GM19193 (cell line): ENCODE results near the gene ACAA2.

ENCODE experiments used
- POLR2A ChIP-seq: IDR thresholded peaks from 4 replicates; pipeline ENCODE4 v1.6.1; 2011; ENCODE audit not compliant: insufficient read depth, insufficient read length; ENCODE audit errors: extremely low read depth

Gene ACAA2

GRCh38 chr18:49743117-49743567 lies 70.2 kb downstream of the ACAA2 start:
- no peak for TF ChIP-seq POLR2A

GRCh38 chr18:49742316-49743116 lies 70.8 kb downstream of the ACAA2 start:
- no peak for TF ChIP-seq POLR2A

- TF ChIP-seq POLR2A = no peak
Measured at GRCh38 chr18:49739275-49739674, 74.1 kb downstream of the ACAA2 start.

GRCh38 chr18:49738721-49739120 lies 74.6 kb downstream of the ACAA2 start:
- no peak for TF ChIP-seq POLR2A

GRCh38 chr18:49734836-49735235 lies 78.5 kb downstream of the ACAA2 start:
- TF ChIP-seq POLR2A = no peak

- no peak for TF ChIP-seq POLR2A
Measured at GRCh38 chr18:49733896-49734585, 79.3 kb downstream of the ACAA2 start.

- TF ChIP-seq POLR2A = no peak
Measured at GRCh38 chr18:49733321-49733720, 80.0 kb downstream of the ACAA2 start.
